Transverse colon (tissue), 4 donors: ENCODE results near the gene IQCK.

ENCODE experiments used
- CTCF ChIP-seq, 5 experiments: fragments of 200-600 bp in 3 of 5; fragments of 450-650 bp in 2 of 5; sonication (generic) in 3 of 5; IDR thresholded peaks; 1 replicate in 2 of 5; 2 replicates in 3 of 5; pipeline ENCODE4 v1.5.1; 2016 to 2017; ENCODE audit warnings: antibody characterized with exemption in 5 of 5, inconsistent platforms in 3 of 5, mild to moderate bottlenecking in 2 of 5, moderate library complexity in 1 of 5
- EP300 ChIP-seq: sonication (generic); formaldehyde crosslinking; IDR thresholded peaks from one replicate; pipeline ENCODE4 v1.6.1; 2017; ENCODE audit warnings: antibody characterized with exemption, low read depth
- POLR2A ChIP-seq: fragments of 450-650 bp; IDR thresholded peaks from one replicate; pipeline ENCODE4 v1.6.1; 2016; ENCODE audit warnings: antibody characterized with exemption, mild to moderate bottlenecking, moderate library complexity
- POLR2AphosphoS5 ChIP-seq, 3 donors: sonication (generic); formaldehyde crosslinking; IDR thresholded peaks; one replicate each; pipeline ENCODE4 v1.6.1; 2016; ENCODE audit warnings: antibody characterized with exemption in 3 of 3

- TF ChIP-seq POLR2A (no peak), POLR2AphosphoS5 (IDR thresholded peaks at IDR 0.05) (no peak), CTCF (IDR thresholded peaks at IDR 0.05) (no peak), EP300 (no peak)
Measured at GRCh38 chr16:19841184-19841583, 123.1 kb downstream of the IQCK start.
